Muscle of arm (tissue), 12 donors: Measurements from ENCODE around the gene RNF214. TPM values are rescaled to one million over a fixed set of nuclear protein-coding genes. Genes with fewer than 3 reads are reported as not detected.
"Not testable (repeated sequence)": the region's sequence is repeated elsewhere in the genome, so short reads cannot be mapped to it uniquely, and the experiment has no call there.

ENCODE experiments used
- DNase-seq: peaks from one replicate; pipeline ENCODE4 v3.0.0-alpha.2; 2013
- polyA plus RNA-seq, 12 donors: library from polyadenylated mRNA; unstranded; fragments of 120-200 nt; gene quantifications; one replicate each; pipeline ENCODE4 v1.2.1, GENCODE V29; 2013; ENCODE audit not compliant: insufficient read length in 12 of 12

The RNF214 gene
- polyA plus RNA-seq, 12 donors: 16.7 to 28.8 (median 19.3) TPM; not detected in 1

DNA sequence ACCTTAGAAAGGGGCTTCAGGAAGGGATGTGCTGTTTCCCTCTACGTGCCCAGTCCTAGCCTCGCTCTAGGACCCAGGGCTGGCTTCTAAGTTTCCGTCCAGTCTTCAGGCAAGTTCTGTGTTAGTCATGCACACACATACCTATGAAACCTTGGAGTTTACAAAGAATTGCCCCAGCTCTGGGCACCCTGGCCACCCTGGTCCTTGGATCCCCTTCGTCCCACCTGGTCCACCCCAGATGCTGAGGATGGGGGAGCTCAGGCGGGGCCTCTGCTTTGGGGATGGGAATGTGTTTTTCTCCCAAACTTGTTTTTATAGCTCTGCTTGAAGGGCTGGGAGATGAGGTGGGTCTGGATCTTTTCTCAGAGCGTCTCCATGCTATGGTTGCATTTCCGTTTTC lies 35.5 kb upstream of the RNF214 start:
- DNase-seq: no peak

DNA sequence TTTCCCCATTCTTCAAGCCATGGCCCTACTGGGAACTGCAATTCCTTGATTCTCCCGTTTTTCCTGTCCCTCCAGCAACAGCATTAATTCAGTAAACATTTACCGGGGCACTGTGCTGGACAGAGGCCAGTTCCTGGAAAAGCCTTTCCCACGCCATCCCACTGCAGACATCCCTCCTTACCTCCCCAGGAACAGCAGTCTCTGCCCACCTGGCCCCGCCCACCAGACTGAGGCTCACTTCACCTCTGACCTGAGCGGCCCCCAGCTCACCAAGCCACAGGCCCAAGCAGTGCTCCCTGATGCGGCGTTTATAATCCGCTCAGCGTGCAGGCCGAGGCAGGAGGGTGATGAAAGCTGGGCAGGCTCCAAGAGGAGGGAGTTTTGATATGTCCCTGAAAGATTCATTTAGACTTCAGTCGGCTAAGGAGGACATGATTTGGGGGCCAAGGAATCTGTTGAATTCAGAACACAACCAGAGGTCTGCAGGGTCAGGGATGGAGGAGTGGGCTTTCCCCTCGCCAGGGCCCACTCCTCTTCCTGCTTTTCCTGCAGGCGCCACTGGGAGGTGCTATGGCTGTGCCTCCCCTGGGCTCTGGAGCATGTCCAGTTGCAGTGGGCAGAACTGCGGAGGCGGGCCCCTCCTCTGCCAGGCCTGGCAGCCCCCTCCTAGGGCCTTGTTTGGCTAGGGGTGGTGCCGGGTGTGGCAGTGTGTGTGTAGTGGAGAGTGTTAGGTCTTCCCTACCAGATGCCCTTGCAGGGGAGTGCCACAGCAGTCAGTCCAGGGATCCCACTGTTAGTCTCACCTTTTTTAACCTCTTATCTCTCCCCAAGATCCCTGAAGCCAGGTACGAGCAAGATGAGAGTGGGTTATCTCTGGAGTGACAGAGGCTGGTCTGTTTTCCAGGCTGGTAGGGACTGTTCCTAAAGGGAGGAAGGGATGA lies 34.7 kb upstream of the RNF214 start:
- DNase-seq: no peak

DNA sequence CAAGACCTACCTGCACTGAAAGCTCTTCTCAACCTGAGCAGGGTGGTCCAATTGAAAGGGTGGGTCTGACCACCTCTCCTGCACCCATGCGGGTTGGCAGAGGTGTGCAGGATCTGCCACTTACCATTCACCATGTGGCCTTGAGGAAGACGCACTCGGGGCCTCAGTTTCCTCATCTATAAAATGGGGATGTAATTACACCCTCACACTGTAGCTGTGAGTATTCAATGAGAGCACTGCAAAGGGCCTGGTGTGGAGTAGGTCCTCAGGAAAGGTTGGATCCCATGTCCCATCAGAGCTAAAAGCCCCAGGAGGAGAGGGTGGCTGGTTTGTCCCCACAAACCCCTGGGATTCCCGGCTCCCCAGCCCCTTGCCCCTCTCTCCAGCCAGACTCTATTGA lies 33.9 kb upstream of the RNF214 start:
- no peak for DNase-seq

DNA sequence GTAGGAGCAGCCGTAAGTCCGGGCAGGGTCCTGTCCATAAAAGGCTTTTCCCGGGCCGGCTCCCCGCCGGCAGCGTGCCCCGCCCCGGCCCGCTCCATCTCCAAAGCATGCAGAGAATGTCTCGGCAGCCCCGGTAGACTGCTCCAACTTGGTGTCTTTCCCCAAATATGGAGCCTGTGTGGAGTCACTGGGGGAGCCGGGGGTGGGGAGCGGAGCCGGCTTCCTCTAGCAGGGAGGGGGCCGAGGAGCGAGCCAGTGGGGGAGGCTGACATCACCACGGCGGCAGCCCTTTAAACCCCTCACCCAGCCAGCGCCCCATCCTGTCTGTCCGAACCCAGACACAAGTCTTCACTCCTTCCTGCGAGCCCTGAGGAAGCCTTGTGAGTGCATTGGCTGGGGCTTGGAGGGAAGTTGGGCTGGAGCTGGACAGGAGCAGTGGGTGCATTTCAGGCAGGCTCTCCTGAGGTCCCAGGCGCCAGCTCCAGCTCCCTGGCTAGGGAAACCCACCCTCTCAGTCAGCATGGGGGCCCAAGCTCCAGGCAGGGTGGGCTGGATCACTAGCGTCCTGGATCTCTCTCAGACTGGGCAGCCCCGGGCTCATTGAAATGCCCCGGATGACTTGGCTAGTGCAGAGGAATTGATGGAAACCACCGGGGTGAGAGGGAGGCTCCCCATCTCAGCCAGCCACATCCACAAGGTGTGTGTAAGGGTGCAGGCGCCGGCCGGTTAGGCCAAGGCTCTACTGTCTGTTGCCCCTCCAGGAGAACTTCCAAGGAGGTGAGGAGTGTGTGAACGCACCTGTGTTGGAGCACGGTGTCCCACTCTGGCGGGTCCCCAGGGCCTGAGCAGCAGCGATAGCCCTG lies 33.2 kb upstream of the RNF214 start, which contains the start of gene TAGLN:
Gene TAGLN (plus strand): TSS at position 318 of the 863 bp plus-strand sequence. CDS start 3,644 bp downstream, outside the sequence.
- DNase-seq: peak; percentile 66

DNA sequence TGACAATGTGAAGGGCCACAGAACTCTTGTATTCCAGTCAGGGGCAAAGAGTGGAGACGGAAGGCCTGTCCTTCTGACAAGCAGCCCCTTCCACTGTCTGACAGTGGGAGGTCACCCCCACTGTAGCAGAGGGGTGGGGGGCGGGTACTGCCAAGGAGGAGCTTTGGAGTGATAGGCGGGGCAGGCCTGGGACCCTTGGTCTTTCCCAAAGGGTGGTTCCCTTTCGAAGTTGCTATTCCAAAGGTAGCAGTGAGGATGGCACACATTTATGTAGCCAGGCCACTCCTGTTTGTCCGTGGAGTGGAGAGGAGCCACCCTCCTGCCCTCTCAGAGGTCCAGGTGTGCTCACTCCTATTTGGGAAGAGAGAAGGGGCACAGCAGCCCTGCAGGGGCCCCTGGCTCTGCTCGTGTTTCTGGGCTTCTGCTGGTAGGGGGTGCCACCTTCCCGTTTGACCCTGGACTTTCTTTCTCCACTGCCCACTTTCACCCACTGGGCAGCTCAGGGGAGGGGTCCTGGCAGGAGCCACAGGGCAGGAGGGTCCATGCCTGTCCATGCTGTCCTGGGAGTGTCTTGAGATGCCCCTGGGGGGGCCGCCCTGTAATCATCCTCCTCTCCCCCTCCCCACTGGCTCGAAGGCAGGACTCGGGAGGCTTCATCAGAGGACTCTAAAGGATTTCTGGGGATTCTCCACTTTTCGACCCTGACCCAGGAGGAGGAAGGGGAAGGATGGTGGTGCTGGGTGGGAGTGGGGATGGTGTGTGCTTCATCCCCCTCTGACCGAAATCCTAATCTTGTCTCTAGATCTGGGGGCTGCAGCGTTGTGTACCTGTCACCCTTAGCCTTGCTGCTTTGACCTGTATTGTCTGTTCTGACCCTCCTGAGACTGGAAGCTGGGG lies 32.3 kb upstream of the RNF214 start:
- DNase-seq: no peak

DNA sequence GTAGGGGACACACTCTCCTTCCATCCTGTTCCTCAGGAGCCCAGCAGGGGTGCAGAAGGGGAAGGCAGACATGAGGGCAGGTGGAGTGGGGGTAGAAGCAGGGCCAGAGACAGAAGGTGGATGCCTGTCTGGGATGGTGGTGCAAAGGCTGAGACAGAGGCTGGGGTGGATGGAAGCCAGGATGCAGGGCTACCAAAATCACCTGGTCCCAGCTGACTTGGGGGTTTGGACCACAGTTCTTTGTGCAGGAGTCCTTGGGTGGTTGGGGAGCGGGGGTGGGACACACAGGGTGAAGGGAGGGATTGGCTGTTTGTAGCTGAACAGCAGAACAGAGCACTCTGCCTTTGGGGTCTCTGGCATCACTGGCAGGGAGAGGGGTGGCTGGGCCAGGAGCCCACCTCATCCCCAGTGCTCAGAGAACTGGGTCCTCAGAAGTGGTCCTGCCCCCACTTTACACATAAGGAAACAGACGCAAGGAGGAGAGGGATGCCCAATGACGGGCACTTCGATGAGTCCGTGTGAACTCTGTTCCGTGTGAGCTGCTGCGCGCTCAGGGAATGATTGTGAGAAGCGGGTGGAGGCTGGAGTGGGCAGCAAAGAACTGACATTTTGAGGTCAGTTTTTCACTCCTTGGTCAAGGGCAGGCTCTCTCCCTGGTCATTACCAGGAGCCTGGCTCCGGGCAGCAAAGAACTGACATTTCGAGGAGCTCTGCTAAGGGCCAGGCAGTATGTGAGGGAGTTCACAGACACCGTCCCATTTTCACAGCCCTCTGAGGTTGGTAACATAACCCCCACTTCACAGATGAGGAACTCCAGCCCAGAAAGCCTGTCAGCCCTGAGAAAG lies 31.4 kb upstream of the RNF214 start:
- no peak for DNase-seq

DNA sequence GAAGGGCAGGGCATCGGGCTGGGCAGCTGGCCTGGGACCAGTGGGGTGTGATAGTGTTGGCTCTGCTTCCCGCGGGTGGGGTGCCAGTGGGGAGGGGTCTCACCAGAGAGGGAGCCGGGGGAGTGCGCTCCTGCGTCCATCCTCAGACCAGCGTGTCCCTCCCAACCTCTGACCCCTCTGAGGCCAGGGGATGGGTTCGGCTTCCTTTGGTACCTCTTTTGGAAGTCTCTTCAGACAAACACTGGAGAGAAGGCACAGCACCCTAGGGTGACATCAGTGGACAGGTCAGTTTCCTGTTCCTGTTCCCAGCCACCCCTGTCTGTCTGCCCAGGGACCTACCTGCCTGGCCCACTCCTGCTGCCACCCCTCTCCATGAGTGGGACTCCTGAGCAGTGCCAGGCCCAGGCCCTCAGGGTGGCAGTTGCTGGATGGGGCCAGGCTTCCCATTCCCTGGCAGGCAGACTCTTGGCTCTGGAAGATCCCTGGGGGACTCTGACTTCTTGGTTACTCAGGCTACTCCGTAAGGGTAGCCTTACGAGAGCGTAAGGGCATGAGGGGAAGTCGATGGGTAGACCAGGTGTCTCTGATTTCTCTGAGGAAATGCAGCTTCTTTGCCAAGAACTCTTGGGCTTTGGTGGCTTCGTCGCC lies 30.7 kb upstream of the RNF214 start:
- DNase-seq: no peak

DNA sequence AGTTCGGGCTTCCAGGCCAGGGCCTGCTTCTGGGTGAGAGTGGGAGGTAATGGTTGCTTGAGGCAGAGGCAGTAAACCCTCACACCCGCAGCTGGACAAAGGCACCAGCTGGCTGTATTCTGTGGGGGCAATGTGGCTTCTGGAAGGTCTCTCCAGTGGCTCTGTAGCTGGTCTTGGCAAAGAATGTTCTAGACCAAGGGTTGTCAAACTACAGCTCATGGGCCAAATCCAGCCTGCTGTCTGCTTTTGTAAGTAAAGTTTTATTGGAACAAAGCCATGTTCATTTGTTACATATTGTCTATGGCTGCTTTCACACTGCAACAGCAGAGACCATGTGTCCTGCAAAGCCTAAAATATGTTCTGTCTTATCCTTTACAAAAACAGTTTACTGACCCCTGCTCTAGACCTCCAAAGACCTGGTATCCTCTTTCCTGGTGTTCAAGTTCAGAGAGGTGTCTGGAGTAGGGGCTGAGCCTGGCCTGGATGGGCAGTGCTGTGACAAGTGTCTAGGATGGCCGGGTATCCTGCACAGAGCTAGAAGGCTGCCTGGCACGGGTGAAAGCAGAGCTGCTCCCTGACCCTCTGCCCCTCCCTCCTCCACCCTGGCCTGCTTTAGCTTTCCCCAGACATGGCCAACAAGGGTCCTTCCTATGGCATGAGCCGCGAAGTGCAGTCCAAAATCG lies 29.9 kb upstream of the RNF214 start:
- no peak for DNase-seq

DNA sequence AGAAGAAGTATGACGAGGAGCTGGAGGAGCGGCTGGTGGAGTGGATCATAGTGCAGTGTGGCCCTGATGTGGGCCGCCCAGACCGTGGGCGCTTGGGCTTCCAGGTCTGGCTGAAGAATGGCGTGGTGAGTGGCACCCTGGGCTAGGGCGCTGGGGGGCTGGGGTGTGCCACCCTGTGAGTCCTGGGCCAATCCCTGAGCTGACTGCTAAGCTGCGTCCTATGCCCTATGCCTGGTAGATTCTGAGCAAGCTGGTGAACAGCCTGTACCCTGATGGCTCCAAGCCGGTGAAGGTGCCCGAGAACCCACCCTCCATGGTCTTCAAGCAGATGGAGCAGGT lies 29.4 kb upstream of the RNF214 start:
- DNase-seq: no peak

DNA sequence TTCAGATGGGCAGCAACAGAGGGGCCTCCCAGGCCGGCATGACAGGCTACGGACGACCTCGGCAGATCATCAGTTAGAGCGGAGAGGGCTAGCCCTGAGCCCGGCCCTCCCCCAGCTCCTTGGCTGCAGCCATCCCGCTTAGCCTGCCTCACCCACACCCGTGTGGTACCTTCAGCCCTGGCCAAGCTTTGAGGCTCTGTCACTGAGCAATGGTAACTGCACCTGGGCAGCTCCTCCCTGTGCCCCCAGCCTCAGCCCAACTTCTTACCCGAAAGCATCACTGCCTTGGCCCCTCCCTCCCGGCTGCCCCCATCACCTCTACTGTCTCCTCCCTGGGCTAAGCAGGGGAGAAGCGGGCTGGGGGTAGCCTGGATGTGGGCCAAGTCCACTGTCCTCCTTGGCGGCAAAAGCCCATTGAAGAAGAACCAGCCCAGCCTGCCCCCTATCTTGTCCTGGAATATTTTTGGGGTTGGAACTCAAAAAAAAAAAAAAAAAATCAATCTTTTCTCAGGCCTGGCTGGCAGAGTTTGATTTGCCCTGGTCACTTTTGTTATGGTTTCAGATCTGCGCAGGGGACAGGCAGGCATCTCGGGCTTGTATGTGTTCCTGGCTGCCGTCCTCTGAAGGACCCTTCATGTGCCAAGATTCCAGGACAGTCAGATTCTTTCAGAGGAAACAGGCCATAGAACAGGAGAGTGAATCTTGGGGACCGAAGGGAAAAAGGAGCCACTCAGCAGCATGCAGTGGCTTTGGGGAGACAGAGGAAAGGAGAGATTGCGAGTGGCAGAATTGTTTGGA lies 28.0 kb upstream of the RNF214 start:
- no peak for DNase-seq

DNA sequence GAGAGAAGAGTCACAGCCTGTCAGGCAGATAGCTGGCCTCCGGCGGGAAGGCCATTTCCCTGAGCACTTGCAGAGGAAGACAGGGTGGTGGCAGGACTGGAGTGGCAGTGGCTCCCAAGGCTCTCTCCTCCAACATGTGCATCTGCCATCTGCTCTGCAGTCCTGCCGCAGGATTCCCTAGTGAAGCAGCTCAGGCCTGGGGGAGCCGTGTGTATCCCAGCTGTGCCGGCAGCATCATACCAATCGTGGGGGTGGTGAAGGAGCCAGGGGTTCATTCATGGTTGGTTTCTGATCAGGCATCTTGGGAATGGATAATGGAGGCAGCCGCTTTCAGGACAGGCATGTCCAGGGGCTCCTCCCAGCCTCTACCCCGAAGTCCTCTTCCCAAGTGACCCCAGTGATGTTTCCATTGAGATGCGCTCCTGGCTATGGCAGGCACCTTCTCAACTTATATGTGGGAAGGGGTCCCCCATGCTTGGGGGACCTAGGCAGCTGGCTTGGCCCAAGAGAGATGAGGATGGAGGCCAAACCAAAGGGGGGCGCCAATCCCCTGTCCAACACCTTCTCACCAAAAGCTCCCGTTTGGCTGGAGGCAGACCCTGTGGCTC lies 27.2 kb upstream of the RNF214 start:
- DNase-seq: no peak

DNA sequence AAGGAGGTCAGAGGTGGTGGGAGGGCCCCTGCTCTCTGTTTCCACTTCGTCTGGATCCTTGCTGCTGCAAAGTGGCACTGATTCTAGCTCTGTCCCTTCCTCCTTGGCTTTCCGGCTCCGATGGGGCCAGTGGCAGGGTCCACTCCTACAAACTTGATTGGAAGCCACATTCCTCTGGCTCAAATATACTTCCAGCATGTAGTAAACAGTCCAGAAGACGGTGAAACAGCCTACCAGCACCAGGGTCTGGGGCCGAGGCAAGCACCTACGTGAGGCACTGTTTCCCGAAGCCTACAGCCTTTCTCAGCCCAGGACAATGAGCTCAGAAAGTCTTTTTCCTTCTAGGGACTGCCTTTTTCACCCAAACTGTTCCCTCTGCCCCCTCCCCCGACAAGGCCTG lies 26.4 kb upstream of the RNF214 start:
- DNase-seq: not testable (repeated sequence)

DNA sequence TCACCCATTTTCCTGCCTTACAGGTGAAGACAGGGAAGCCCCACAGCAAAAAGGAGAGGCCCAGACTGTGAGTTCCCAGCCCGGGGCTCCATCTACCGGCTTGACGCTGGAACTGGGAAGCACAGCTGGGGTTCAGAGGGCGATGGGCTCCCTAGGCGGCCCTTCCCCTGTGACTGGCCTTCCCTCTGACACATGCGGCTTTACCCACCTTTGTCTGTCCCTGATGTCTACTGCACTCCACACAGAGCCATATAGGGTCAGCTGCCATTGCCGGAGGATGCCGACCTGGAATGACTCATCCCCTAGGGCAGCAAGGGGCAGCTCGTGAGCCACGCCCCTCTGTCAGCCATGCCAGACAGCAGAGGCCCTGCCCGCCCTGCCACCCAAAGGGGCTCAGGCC lies 25.6 kb upstream of the RNF214 start:
- not testable (repeated sequence) for DNase-seq

DNA sequence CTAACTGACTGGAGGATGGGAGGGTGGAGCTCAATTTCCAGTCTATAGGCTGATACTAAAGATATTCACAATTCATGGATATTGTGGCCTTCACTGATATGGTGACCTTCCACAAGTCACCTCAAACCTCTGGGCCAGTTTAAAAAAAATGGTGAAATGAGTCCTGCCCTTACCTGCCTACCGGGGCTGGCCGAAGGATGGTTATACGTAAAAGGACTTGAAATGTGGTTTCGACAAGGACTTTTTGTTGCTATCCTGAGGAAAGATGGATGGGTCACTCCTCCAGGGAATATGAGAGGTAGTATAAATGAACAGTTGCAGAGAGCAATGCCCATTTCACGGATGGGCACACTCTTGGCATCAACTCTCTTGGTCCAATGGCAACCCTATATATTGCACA lies 25.0 kb upstream of the RNF214 start:
- not testable (repeated sequence) for DNase-seq

DNA sequence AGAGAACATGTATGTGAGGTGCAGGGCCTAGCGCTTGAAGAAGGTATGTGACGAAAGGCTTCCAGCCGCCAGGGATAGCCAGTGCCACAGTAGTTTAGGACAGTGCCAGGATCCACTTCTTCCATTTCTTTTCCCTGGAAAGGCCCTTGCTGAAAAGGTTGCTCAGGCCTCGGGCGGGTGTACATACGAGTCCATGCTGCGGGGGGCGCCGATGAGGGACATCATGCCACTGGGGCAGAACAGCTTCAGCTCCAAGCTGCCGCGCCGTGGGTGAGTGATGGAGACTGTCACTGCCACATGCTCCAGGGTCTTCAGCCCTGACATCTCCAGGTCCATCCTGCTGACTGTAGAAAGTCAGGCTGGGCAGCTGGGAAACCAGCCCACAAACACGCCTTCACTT lies 23.8 kb upstream of the RNF214 start:
- DNase-seq: not testable (repeated sequence)

DNA sequence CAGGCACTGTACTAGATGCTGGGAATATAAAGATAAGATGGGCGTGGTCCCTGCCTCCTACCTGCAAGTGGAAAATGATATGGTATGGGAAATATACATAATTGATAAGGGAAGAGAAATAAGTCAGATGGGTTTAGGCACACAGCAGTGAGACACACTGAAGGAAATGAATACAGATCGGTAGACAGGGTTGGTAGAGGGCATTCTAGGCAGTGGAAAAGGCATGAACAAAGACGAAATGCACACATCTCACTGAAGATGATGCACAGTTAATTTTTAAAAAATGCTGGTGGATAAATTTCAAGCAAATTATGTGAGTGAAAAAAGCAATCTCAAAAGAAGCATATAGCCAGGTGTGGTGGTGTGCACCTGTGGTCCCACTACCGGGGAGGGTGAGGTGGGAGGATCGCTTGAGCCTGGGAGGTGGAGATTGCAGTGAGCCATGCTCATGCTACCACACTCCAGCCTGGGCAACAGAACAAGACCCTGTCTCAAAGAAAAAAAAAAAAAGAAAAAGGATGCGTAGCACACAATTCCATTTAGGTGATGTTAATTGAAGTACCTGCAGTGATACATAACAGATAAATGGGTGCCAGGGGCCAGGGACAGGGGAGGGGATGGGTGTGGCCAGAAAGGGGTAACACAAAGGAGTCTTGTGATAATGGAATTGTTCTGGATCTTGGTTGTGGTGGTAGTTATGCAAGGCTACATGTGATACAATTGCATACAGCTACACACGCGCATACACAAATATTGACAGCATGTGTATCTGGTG lies 22.9 kb upstream of the RNF214 start:
- DNase-seq: not testable (repeated sequence)

DNA sequence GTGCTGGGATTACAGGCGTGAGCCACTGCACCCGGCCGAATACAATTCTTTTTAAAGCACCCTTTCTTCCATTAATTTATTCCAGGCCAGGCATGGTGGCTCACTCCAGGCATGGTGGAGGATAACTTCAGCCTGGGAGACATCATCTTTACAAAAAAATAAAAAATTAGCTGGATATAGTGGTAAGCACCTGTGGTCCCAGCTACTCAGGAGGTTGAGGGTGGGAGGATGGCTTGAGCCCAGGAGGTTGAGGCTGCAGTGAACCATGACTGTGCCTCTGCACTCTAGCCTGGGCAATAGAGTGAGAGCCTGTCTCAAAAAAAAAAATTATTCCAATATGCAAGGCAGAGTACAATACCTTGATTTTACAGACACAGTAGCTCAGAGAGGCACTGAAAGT lies 21.9 kb upstream of the RNF214 start:
- DNase-seq: no peak
